Neural cell (in vitro differentiated cells): ENCODE data around the gene SMARCC2. TPM values are rescaled to one million over a fixed set of nuclear protein-coding genes. Genes with fewer than 3 reads are reported as not detected.

Experiments used
- H2AFZ ChIP-seq: fragments of 200-600, 300-800 bp; sonication (generic), shearing (Covaris generic); 2 replicates; pipeline ENCODE4 v1.6.0; 2014; ENCODE audit warnings: low read depth, mild to moderate bottlenecking, antibody characterized with exemption, low read length, moderate library complexity
- H3F3A ChIP-seq: fragments of 200-600 bp; shearing (Covaris generic); 2 replicates; pipeline ENCODE4 v1.6.1; 2016; ENCODE audit warnings: mild to moderate bottlenecking, moderate library complexity, mixed read lengths, antibody characterized with exemption, low read length; ENCODE audit not compliant: insufficient read depth, poor library complexity, severe bottlenecking
- H3K27ac ChIP-seq: fragments of 200-600, 300-800 bp; sonication (generic), shearing (Covaris generic); 2 replicates; pipeline ENCODE4 v1.5.1; 2014; ENCODE audit warnings: mild to moderate bottlenecking, low read length, moderate library complexity
- H3K27me3 ChIP-seq: fragments of 300-800, 200-600 bp; sonication (generic), shearing (Covaris generic); 2 replicates; pipeline ENCODE4 v1.6.0; 2014; ENCODE audit warnings: mild to moderate bottlenecking, low read depth, low read length, moderate library complexity; ENCODE audit not compliant: insufficient read depth
- H3K36me3 ChIP-seq: fragments of 300-800, 200-600 bp; sonication (generic), shearing (Covaris generic); 2 replicates; pipeline ENCODE4 v1.5.1; 2014; ENCODE audit warnings: mild to moderate bottlenecking, antibody characterized with exemption, low read length, moderate library complexity; ENCODE audit not compliant: insufficient read depth
- H3K4me2 ChIP-seq: fragments of 300-800, 200-600 bp; sonication (generic), shearing (Covaris generic); 2 replicates; pipeline ENCODE4 v1.6.0; 2014; ENCODE audit warnings: mild to moderate bottlenecking, low read length
- H3K4me3 ChIP-seq: fragments of 300-800, 200-600 bp; sonication (generic), shearing (Covaris generic); 2 replicates; pipeline ENCODE4 v1.5.1; 2014; ENCODE audit warnings: mild to moderate bottlenecking, low read length, moderate library complexity
- H3K79me2 ChIP-seq: fragments of 200-600 bp; shearing (Covaris generic); replicated peaks from 2 replicates; pipeline ENCODE4 v1.6.0; 2014; ENCODE audit warnings: mild to moderate bottlenecking, low read length, moderate library complexity; ENCODE audit not compliant: insufficient read depth
- H3K9ac ChIP-seq: fragments of 300-800, 200-600 bp; sonication (generic), shearing (Covaris generic); 2 replicates; pipeline ENCODE4 v1.6.1; 2016; ENCODE audit warnings: mild to moderate bottlenecking, low read length, mixed read lengths
- H3K9me2 ChIP-seq: fragments of 200-600 bp; shearing (Covaris generic); 2 replicates; pipeline ENCODE4 v1.6.1; 2016; ENCODE audit warnings: mild to moderate bottlenecking, low read length, mixed read lengths; ENCODE audit not compliant: insufficient read depth
- H3K9me3 ChIP-seq: fragments of 200-600, 300-800 bp; sonication (generic), shearing (Covaris generic); 2 replicates; pipeline ENCODE4 v1.6.1; 2016; ENCODE audit warnings: mild to moderate bottlenecking, mixed run types, low read length, moderate library complexity, mixed read lengths
- H4K20me1 ChIP-seq: fragments of 200-600 bp; shearing (Covaris generic); 2 replicates; pipeline ENCODE4 v1.6.1; 2016; ENCODE audit warnings: mild to moderate bottlenecking, mixed run types; ENCODE audit not compliant: insufficient read depth
- EP300 ChIP-seq: fragments of 450-650 bp; conservative IDR thresholded peaks from 2 replicates; pipeline ENCODE4 v1.6.1; 2014; ENCODE audit warnings: antibody characterized with exemption, mild to moderate bottlenecking, moderate library complexity; ENCODE audit not compliant: poor library complexity, severe bottlenecking
- EZH2 ChIP-seq: fragments of 200-600, 300-800 bp; shearing (Covaris generic), sonication (generic); IDR thresholded peaks from 2 replicates; pipeline ENCODE4 v1.6.1; 2014; ENCODE audit warnings: antibody characterized with exemption, low read length, borderline replicate concordance, mild to moderate bottlenecking; ENCODE audit not compliant: insufficient read depth, poor library complexity, severe bottlenecking
- MXI1 ChIP-seq: fragments of 450-650 bp; conservative IDR thresholded peaks from 2 replicates; pipeline ENCODE4 v1.6.1; 2014; ENCODE audit warnings: antibody characterized with exemption, mild to moderate bottlenecking; ENCODE audit not compliant: poor library complexity, severe bottlenecking
- POLR2AphosphoS5 ChIP-seq: IDR thresholded peaks from 2 replicates; pipeline ENCODE4 v1.6.1; 2012
- RAD21 ChIP-seq: fragments of 450-650 bp; conservative IDR thresholded peaks from 2 replicates; pipeline ENCODE4 v1.6.1; 2014; ENCODE audit warnings: antibody characterized with exemption, mild to moderate bottlenecking, moderate library complexity
- REST ChIP-seq: IDR thresholded peaks from 2 replicates; pipeline ENCODE4 v1.6.1; 2012; ENCODE audit warnings: borderline replicate concordance
- SMC3 ChIP-seq: fragments of 450-650 bp; conservative IDR thresholded peaks from 2 replicates; pipeline ENCODE4 v1.6.1; 2014; ENCODE audit warnings: antibody characterized with exemption, mild to moderate bottlenecking, moderate library complexity; ENCODE audit not compliant: poor library complexity
- TAF1 ChIP-seq: IDR thresholded peaks from 2 replicates; pipeline ENCODE4 v1.6.1; 2012; ENCODE audit warnings: low read depth
- polyA plus RNA-seq: library from polyadenylated mRNA; depleted of rRNA; stranded (reverse); fragments of >200 nt; gene quantifications from 2 replicates; pipeline ENCODE4 v1.2.3, GENCODE V29; 2014
- TF ChIP-seq, protein P1 (sequence below): fragments of 450-650 bp; IDR thresholded peaks from 2 replicates; pipeline ENCODE4 v1.5.1; 2014; ENCODE audit warnings: antibody characterized with exemption, mild to moderate bottlenecking, moderate library complexity; ENCODE audit not compliant: poor library complexity, severe bottlenecking

Gene SMARCC2
- polyA plus RNA-seq, 1 donor from 2014 or later: 85.6 TPM

DNA sequence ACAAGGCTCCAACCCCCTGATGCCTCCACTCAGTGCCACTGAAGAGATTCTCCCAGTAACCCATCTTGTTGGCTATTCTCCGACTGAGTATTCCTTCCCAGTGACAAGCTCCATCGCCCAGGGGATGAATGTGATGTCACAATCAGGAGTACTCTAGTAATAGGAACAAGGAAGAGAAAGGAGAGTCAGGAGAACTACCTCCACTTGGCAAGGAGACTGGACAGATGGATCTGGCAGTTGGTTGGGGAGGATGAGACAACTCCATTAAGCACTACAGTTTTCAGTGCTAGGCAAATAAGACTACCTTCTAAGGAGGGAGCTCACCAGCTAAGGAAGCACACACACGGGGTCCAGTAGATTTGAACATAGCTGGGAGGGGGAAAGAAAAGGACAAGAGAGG lies 27.2 kb upstream of the SMARCC2 start:
- no peak overlapping the region for H3K4me3 ChIP-seq
- H3K27me3 ChIP-seq: no peaks in the 10 kb centered on the region
- no peaks in the 10 kb centered on the region for H4K20me1 ChIP-seq
- TF ChIP-seq SMC3 (no peak), REST (no peak), RAD21 (no peak), MXI1 (no peak), EZH2 (no peak), TAF1 (no peak), EP300 (no peak), POLR2AphosphoS5 (no peak)
- TF ChIP-seq, protein P1, sequence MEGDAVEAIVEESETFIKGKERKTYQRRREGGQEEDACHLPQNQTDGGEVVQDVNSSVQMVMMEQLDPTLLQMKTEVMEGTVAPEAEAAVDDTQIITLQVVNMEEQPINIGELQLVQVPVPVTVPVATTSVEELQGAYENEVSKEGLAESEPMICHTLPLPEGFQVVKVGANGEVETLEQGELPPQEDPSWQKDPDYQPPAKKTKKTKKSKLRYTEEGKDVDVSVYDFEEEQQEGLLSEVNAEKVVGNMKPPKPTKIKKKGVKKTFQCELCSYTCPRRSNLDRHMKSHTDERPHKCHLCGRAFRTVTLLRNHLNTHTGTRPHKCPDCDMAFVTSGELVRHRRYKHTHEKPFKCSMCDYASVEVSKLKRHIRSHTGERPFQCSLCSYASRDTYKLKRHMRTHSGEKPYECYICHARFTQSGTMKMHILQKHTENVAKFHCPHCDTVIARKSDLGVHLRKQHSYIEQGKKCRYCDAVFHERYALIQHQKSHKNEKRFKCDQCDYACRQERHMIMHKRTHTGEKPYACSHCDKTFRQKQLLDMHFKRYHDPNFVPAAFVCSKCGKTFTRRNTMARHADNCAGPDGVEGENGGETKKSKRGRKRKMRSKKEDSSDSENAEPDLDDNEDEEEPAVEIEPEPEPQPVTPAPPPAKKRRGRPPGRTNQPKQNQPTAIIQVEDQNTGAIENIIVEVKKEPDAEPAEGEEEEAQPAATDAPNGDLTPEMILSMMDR: no peak
- no peaks in the 10 kb centered on the region for H3K9me3 ChIP-seq
- peaks cover 9% of the 10 kb centered on the region for H3K79me2 ChIP-seq
- H3K9me2 ChIP-seq: no peaks in the 10 kb centered on the region
- H2AFZ ChIP-seq: no peak overlapping the region
- no peak overlapping the region for H3K9ac ChIP-seq
- H3K36me3 ChIP-seq: no peaks in the 10 kb centered on the region
- H3K4me2 ChIP-seq: no peak overlapping the region
- H3K27ac ChIP-seq: no peak overlapping the region
- H3F3A ChIP-seq: peaks cover 5% of the 10 kb centered on the region

GRCh38 chr12:56213878-56214277 lies 24.6 kb upstream of the SMARCC2 start:
- H2AFZ ChIP-seq: no peak overlapping the region
- no peaks in the 10 kb centered on the region for H3K27me3 ChIP-seq
- no peaks in the 10 kb centered on the region for H3K79me2 ChIP-seq
- no peak overlapping the region for H3K4me3 ChIP-seq
- no peaks in the 10 kb centered on the region for H4K20me1 ChIP-seq
- H3K9me3 ChIP-seq: no peaks in the 10 kb centered on the region
- H3K27ac ChIP-seq: no peak overlapping the region
- H3K4me2 ChIP-seq: no peak overlapping the region
- H3K9me2 ChIP-seq: no peaks in the 10 kb centered on the region
- no peaks in the 10 kb centered on the region for H3K36me3 ChIP-seq
- no peak for TF ChIP-seq EP300
- TF ChIP-seq EZH2: no peak
- TF ChIP-seq MXI1: no peak
- no peak for TF ChIP-seq RAD21
- TF ChIP-seq, protein P1: no peak
- no peak for TF ChIP-seq REST
- no peak for TF ChIP-seq TAF1
- TF ChIP-seq POLR2AphosphoS5: no peak
- TF ChIP-seq SMC3: no peak
- H3K9ac ChIP-seq: no peak overlapping the region
- no peaks in the 10 kb centered on the region for H3F3A ChIP-seq
